Fibroblast of lung (primary cell): ENCODE measurements around the gene MAPK4. TPM values are rescaled to one million over a fixed set of nuclear protein-coding genes. Genes with fewer than 3 reads are reported as not detected.

ENCODE experiments used
- DNase-seq, 2 donors: peaks; one replicate each; pipeline versions ENCODE4 v3.0.0 to v3.0.0-alpha.2; 2010; ENCODE audit warnings: low read depth in 2 of 2
- H2AFZ ChIP-seq: 2 replicates; pipeline ENCODE4 v1.5.1; 2012; ENCODE audit warnings: low read length, control low read depth, inconsistent platforms
- H3K27ac ChIP-seq: 2 replicates; pipeline ENCODE4 v1.5.1; 2011; ENCODE audit warnings: low read length, control low read depth; ENCODE audit not compliant: insufficient read depth
- H3K27me3 ChIP-seq: 2 replicates; pipeline ENCODE4 v1.5.1; 2011; ENCODE audit warnings: mild to moderate bottlenecking, low read length; ENCODE audit not compliant: control insufficient read depth, insufficient read depth
- H3K36me3 ChIP-seq: 2 replicates; pipeline ENCODE4 v1.5.1; 2011; ENCODE audit warnings: low read length; ENCODE audit not compliant: control insufficient read depth, insufficient read depth
- H3K4me1 ChIP-seq: 2 replicates; pipeline ENCODE4 v1.5.1; 2011; ENCODE audit warnings: low read length; ENCODE audit not compliant: control insufficient read depth, insufficient read depth; ENCODE audit errors: extremely low read depth
- H3K4me2 ChIP-seq: 2 replicates; pipeline ENCODE4 v1.5.1; 2011; ENCODE audit warnings: low read length, control low read depth; ENCODE audit not compliant: insufficient read depth; ENCODE audit errors: extremely low read depth
- H3K4me3 ChIP-seq, 4 experiments: fragments of 200-600 bp in 1 of 4; sonication (generic) in 1 of 4; replicated peaks in 1 of 4; 2 replicates each; pipeline ENCODE4 v1.5.1; 2011 to 2016; ENCODE audit warnings: low read length in 4 of 4, low read depth in 3 of 4, mild to moderate bottlenecking in 3 of 4, control low read depth in 2 of 4, inconsistent platforms in 1 of 4, mixed read lengths in 1 of 4; ENCODE audit not compliant: insufficient read depth in 1 of 4; ENCODE audit errors: control extremely low read depth in 1 of 4
- H3K79me2 ChIP-seq: 2 replicates; pipeline ENCODE4 v1.5.1; 2012; ENCODE audit warnings: mild to moderate bottlenecking, low read length, inconsistent platforms; ENCODE audit not compliant: control insufficient read depth, insufficient read depth
- H3K9ac ChIP-seq: 2 replicates; pipeline ENCODE4 v1.5.1; 2011; ENCODE audit warnings: mild to moderate bottlenecking, low read length, control low read depth; ENCODE audit not compliant: insufficient read depth
- H3K9me3 ChIP-seq: 2 replicates; pipeline ENCODE4 v1.5.1; 2012; ENCODE audit warnings: low read depth, low read length; ENCODE audit not compliant: control insufficient read depth, insufficient read depth
- H4K20me1 ChIP-seq: 2 replicates; pipeline ENCODE4 v1.5.1; 2011; ENCODE audit warnings: low read length; ENCODE audit not compliant: control insufficient read depth, insufficient read depth; ENCODE audit errors: extremely low read depth
- CTCF ChIP-seq, 2 donors: IDR thresholded peaks in 1 of 2; conservative IDR thresholded peaks in 1 of 2; 1 replicate in 1 of 2; 2 replicates in 1 of 2; pipeline ENCODE4 v1.5.1; 2011 to 2012; ENCODE audit warnings: low read length in 2 of 2, control low read depth in 1 of 2, inconsistent platforms in 1 of 2, low read depth in 1 of 2, mild to moderate bottlenecking in 1 of 2
- EZH2 ChIP-seq: IDR thresholded peaks from 2 replicates; pipeline ENCODE4 v1.5.1; 2012; ENCODE audit warnings: low read length, control low read depth, mild to moderate bottlenecking; ENCODE audit errors: missing control alignments
- polyA plus RNA-seq, 2 donors: library from polyadenylated mRNA; depleted of rRNA in 1 of 2; stranded (reverse) in 1 of 2; unstranded in 1 of 2; fragments of >200 nt; gene quantifications; 2 replicates each; pipeline ENCODE4 v1.2.1, GENCODE V29; 2011 to 2012; ENCODE audit warnings: missing spikeins in 1 of 2
- total RNA-seq: library from RNA; depleted of rRNA; stranded (reverse); fragments of >200 nt; gene quantifications from 2 replicates; pipeline ENCODE4 v1.2.1, GENCODE V29; 2014

MAPK4 gene
- total and polyA plus RNA-seq, 2 donors (not counting 1 experiment from before 2014, with no cell fraction given) = not detected

GRCh38 chr18:50656396-50656795 is 96.5 kb downstream of the MAPK4 start:
- no peak overlapping the region for H2AFZ ChIP-seq
- no peak overlapping the region for H3K4me2 ChIP-seq
- H4K20me1 ChIP-seq = no peaks in the 10 kb centered on the region
- no peaks in the 10 kb centered on the region for H3K79me2 ChIP-seq
- no peaks in the 10 kb centered on the region for H3K4me1 ChIP-seq
- H3K36me3 ChIP-seq = no peaks in the 10 kb centered on the region
- H3K27ac ChIP-seq = no peak overlapping the region
- no peak for DNase-seq
- no peak overlapping the region for H3K4me3 ChIP-seq
- no peak for TF ChIP-seq EZH2
- TF ChIP-seq CTCF (conservative IDR thresholded peaks at IDR 0.05 in 1 of 2, IDR thresholded peaks at IDR 0.05 in 1 of 2; ENCODE audit: low read depth in 1 of 2, low read length in 2 of 2) = no peak
- no peaks in the 10 kb centered on the region for H3K9me3 ChIP-seq
- no peak overlapping the region for H3K9ac ChIP-seq
- no peaks in the 10 kb centered on the region for H3K27me3 ChIP-seq

- Histone ChIP-seq H3K4me2 (no peak overlapping the region), H3K79me2 (no peaks in the 10 kb centered on the region), H3K9me3 (no peaks in the 10 kb centered on the region), H3K36me3 (no peaks in the 10 kb centered on the region), H4K20me1 (no peaks in the 10 kb centered on the region), H3K4me1 (no peaks in the 10 kb centered on the region), H3K9ac (no peak overlapping the region), H3K27ac (no peak overlapping the region), H3K27me3 (no peaks in the 10 kb centered on the region), H2AFZ (no peak overlapping the region), H3K4me3 (no peak overlapping the region)
- DNase-seq = no peak
- TF ChIP-seq CTCF (conservative IDR thresholded peaks at IDR 0.05 in 1 of 2, IDR thresholded peaks at IDR 0.05 in 1 of 2; ENCODE audit: low read depth in 1 of 2, low read length in 2 of 2) = no peak
- no peak for TF ChIP-seq EZH2
Observed at GRCh38 chr18:50656841-50657470, 97.1 kb downstream of the MAPK4 start.

GRCh38 chr18:50658601-50659000 is 98.7 kb downstream of the MAPK4 start:
- Histone ChIP-seq H3K36me3 (no peaks in the 10 kb centered on the region), H3K4me2 (no peak overlapping the region), H2AFZ (no peak overlapping the region), H3K9ac (no peak overlapping the region), H3K4me1 (no peaks in the 10 kb centered on the region), H3K27me3 (no peaks in the 10 kb centered on the region), H3K9me3 (no peaks in the 10 kb centered on the region), H4K20me1 (no peaks in the 10 kb centered on the region), H3K4me3 (no peak overlapping the region), H3K27ac (no peak overlapping the region), H3K79me2 (no peaks in the 10 kb centered on the region)
- no peak for TF ChIP-seq EZH2
- TF ChIP-seq CTCF (conservative IDR thresholded peaks at IDR 0.05 in 1 of 2, IDR thresholded peaks at IDR 0.05 in 1 of 2; ENCODE audit: low read depth in 1 of 2, low read length in 2 of 2) = no peak
- no peak for DNase-seq
